Keratinocyte (primary cell): ENCODE data around the gene KLC4. TPM values are rescaled to one million over a fixed set of nuclear protein-coding genes. Genes with fewer than 3 reads are reported as not detected.

Experiments used
- DNase-seq: peaks from one replicate; pipeline ENCODE4 v3.0.0-alpha.2; 2011; ENCODE audit warnings: low read depth, missing footprints, low spot score
- FAIRE-seq: peaks from 2 replicates; lab custom pipeline; 2011; peaks lifted over from hg19 to GRCh38; lab: Jason Lieb, UNC
- H2AFZ ChIP-seq: 2 replicates; pipeline ENCODE4 v1.6.0; 2012; ENCODE audit warnings: low read length, control low read depth, inconsistent platforms; ENCODE audit not compliant: control insufficient read depth
- H3K27ac ChIP-seq: 2 replicates; pipeline ENCODE4 v1.5.1; 2011; ENCODE audit warnings: low read length; ENCODE audit not compliant: control insufficient read depth, insufficient read depth
- H3K27me3 ChIP-seq: 3 replicates; pipeline ENCODE4 v1.6.0; 2011; ENCODE audit warnings: low read length; ENCODE audit not compliant: control insufficient read depth, insufficient read depth; ENCODE audit errors: extremely low read depth
- H3K36me3 ChIP-seq, 2 experiments: 2 replicates in 1 of 2; 3 replicates in 1 of 2; pipeline ENCODE4 v1.5.1; 2011; ENCODE audit warnings: low read length in 2 of 2, mild to moderate bottlenecking in 1 of 2; ENCODE audit not compliant: control insufficient read depth in 2 of 2, insufficient read depth in 2 of 2; ENCODE audit errors: extremely low read depth in 1 of 2
- H3K4me1 ChIP-seq: 3 replicates; pipeline ENCODE4 v1.5.1; 2011; ENCODE audit warnings: low read length; ENCODE audit not compliant: control insufficient read depth, insufficient read depth; ENCODE audit errors: extremely low read depth
- H3K4me2 ChIP-seq: 3 replicates; pipeline ENCODE4 v1.6.0; 2011; ENCODE audit warnings: low read depth, low read length; ENCODE audit not compliant: control insufficient read depth, insufficient read depth; ENCODE audit errors: extremely low read depth
- H3K4me3 ChIP-seq, 3 experiments: fragments of 200-600 bp in 1 of 3; sonication (generic) in 1 of 3; 2 replicates in 2 of 3; 3 replicates in 1 of 3; pipeline ENCODE4 v1.5.1; 2011 to 2016; ENCODE audit warnings: low read length in 3 of 3, mild to moderate bottlenecking in 3 of 3, control low read depth in 2 of 3, inconsistent platforms in 1 of 3, low read depth in 1 of 3, mixed read lengths in 1 of 3, mixed run types in 1 of 3, moderate library complexity in 1 of 3; ENCODE audit not compliant: control insufficient read depth in 2 of 3, insufficient read depth in 2 of 3; ENCODE audit errors: extremely low read depth in 1 of 3
- H3K79me2 ChIP-seq: 2 replicates; pipeline ENCODE4 v1.6.0; 2012; ENCODE audit warnings: low read length; ENCODE audit not compliant: control insufficient read depth, insufficient read depth
- H3K9ac ChIP-seq: 3 replicates; pipeline ENCODE4 v1.6.0; 2011; ENCODE audit warnings: low read length; ENCODE audit not compliant: control insufficient read depth, insufficient read depth; ENCODE audit errors: extremely low read depth
- H3K9me1 ChIP-seq: 3 replicates; pipeline ENCODE4 v1.6.0; 2011; ENCODE audit warnings: low read length; ENCODE audit not compliant: control insufficient read depth, insufficient read depth; ENCODE audit errors: extremely low read depth
- H3K9me3 ChIP-seq: 2 replicates; pipeline ENCODE4 v1.5.1; 2012; ENCODE audit warnings: low read depth, low read length; ENCODE audit not compliant: control insufficient read depth
- H4K20me1 ChIP-seq: 3 replicates; pipeline ENCODE4 v1.6.0; 2011; ENCODE audit warnings: low read length; ENCODE audit not compliant: control insufficient read depth, insufficient read depth; ENCODE audit errors: extremely low read depth
- CTCF ChIP-seq, 3 experiments: IDR thresholded peaks in 1 of 3; conservative IDR thresholded peaks in 1 of 3; optimal IDR thresholded peaks in 1 of 3; 2 replicates in 2 of 3; 3 replicates in 1 of 3; pipeline versions ENCODE3 to v1.5.1; 2011; ENCODE audit warnings: low read length in 3 of 3, mild to moderate bottlenecking in 3 of 3, moderate library complexity in 2 of 3, control low read depth in 1 of 3, inconsistent platforms in 1 of 3; ENCODE audit not compliant: insufficient read depth in 2 of 3; ENCODE audit errors: extremely low read depth in 1 of 3
- EZH2 ChIP-seq: IDR thresholded peaks from one replicate; pipeline ENCODE4 v1.6.1; 2012; ENCODE audit warnings: inconsistent platforms, mild to moderate bottlenecking, low read length, moderate library complexity
- dilution Hi-C: fragments of 300-500 bp; cut with MboI; formaldehyde crosslinking; loops from one replicate; pipeline ENCODE4 v1.7.0; 2020; ENCODE audit warnings: low sequenced_read_pairs; ENCODE audit not compliant: extremely low pct_ligation_motif_present
- polyA plus RNA-seq, 5 experiments: library from polyadenylated mRNA; depleted of rRNA in 3 of 5; stranded (reverse) in 3 of 5; stranded (forward) in 1 of 5; unstranded in 1 of 5; fragments of >200 nt; gene quantifications; 1 replicate in 1 of 5; 2 replicates in 3 of 5; 3 replicates in 1 of 5; pipeline versions ENCODE4 v1.2.1 to v1.2.3, GENCODE V29; 2011 to 2012; ENCODE audit warnings: missing spikeins in 2 of 5, low read depth in 1 of 5, low replicate concordance in 1 of 5

KLC4 gene
- polyA plus RNA-seq, 1 donor (not counting 4 experiments of a cell fraction or from before 2014, with no cell fraction given), result 8.8 TPM

GRCh38 chr6:43120944-43121913, 61.8 kb downstream of the KLC4 start:
- H4K20me1 ChIP-seq, result no peaks in the 10 kb centered on the region
- H3K4me2 ChIP-seq, result peak overlapping the region; percentile 83
- DNase-seq, result peak; percentile 84
- no peaks in the 10 kb centered on the region for H3K9me3 ChIP-seq
- H3K27me3 ChIP-seq, result no peaks in the 10 kb centered on the region
- peak overlapping the region; percentile 98 for H3K27ac ChIP-seq
- H3K36me3 ChIP-seq, result no peaks in the 10 kb centered on the region
- dilution Hi-C loops, result no loop called here
- peaks cover 76% of the 10 kb centered on the region for H3K79me2 ChIP-seq
- peaks cover 31% of the 10 kb centered on the region for H3K4me1 ChIP-seq
- peak overlapping the region; percentile 31 for H2AFZ ChIP-seq
- H3K4me3 ChIP-seq, result peak overlapping the region in 2 of 3 experiments; percentile 52 to 57
- TF ChIP-seq EZH2, result no peak
- TF ChIP-seq CTCF (optimal IDR thresholded peaks at IDR 0.05 in 1 of 3, IDR thresholded peaks at IDR 0.05 in 1 of 3, conservative IDR thresholded peaks at IDR 0.05 in 1 of 3; ENCODE audit: extremely low read depth in 1 of 3, insufficient read depth in 2 of 3, low read length in 3 of 3), result no peak
- H3K9me1 ChIP-seq, result peaks cover 4% of the 10 kb centered on the region
- peak overlapping the region; percentile 78 for H3K9ac ChIP-seq
- peak; percentile 94 for FAIRE-seq

GRCh38 chr6:43122146-43122545, 62.7 kb downstream of the KLC4 start:
- Histone ChIP-seq H3K4me3 (no peak overlapping the region), H3K27ac (peak overlapping the region; percentile 98), H3K4me2 (peak overlapping the region; percentile 83), H4K20me1 (no peaks in the 10 kb centered on the region), H3K27me3 (no peaks in the 10 kb centered on the region), H3K9me3 (no peaks in the 10 kb centered on the region), H3K9ac (peak overlapping the region; percentile 78), H3K79me2 (peaks cover 80% of the 10 kb centered on the region), H3K36me3 (no peaks in the 10 kb centered on the region), H3K4me1 (peaks cover 32% of the 10 kb centered on the region), H3K9me1 (peaks cover 4% of the 10 kb centered on the region), H2AFZ (no peak overlapping the region)
- DNase-seq (no peak), FAIRE-seq (no peak)
- dilution Hi-C loops, result no loop called here
- TF ChIP-seq CTCF (optimal IDR thresholded peaks at IDR 0.05 in 1 of 3, IDR thresholded peaks at IDR 0.05 in 1 of 3, conservative IDR thresholded peaks at IDR 0.05 in 1 of 3; ENCODE audit: extremely low read depth in 1 of 3, insufficient read depth in 2 of 3, low read length in 3 of 3) (no peak), EZH2 (no peak)
